PC-9 (cell line): ENCODE results near the gene ACTR1A.

ENCODE experiments used
- EZH2 ChIP-seq: fragments of 200-600 bp; sonication (generic); IDR thresholded peaks from 2 replicates; pipeline ENCODE4 v1.8.0; 2017; ENCODE audit warnings: antibody characterized with exemption, low read depth
- TF ChIP-seq, protein P1 (sequence below): fragments of 200-600 bp; sonication (generic); conservative IDR thresholded peaks from 2 replicates; pipeline ENCODE4 v1.6.1; 2017; ENCODE audit warnings: mixed run types, antibody characterized with exemption, mild to moderate bottlenecking, moderate library complexity

GRCh38 chr10:102457591-102458150 lies 44.8 kb downstream of the ACTR1A start:
- TF ChIP-seq, protein P1, sequence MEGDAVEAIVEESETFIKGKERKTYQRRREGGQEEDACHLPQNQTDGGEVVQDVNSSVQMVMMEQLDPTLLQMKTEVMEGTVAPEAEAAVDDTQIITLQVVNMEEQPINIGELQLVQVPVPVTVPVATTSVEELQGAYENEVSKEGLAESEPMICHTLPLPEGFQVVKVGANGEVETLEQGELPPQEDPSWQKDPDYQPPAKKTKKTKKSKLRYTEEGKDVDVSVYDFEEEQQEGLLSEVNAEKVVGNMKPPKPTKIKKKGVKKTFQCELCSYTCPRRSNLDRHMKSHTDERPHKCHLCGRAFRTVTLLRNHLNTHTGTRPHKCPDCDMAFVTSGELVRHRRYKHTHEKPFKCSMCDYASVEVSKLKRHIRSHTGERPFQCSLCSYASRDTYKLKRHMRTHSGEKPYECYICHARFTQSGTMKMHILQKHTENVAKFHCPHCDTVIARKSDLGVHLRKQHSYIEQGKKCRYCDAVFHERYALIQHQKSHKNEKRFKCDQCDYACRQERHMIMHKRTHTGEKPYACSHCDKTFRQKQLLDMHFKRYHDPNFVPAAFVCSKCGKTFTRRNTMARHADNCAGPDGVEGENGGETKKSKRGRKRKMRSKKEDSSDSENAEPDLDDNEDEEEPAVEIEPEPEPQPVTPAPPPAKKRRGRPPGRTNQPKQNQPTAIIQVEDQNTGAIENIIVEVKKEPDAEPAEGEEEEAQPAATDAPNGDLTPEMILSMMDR = no peak
- no peak for TF ChIP-seq EZH2
